Left cardiac atrium (tissue), 4 donors: ENCODE measurements around the gene TMEM151B. TPM values are rescaled to one million over a fixed set of nuclear protein-coding genes. Genes with fewer than 3 reads are reported as not detected.
A peak's percentile ranks its signal among the peaks of the same experiment; 100 is the strongest.

Source experiments
- ATAC-seq, 2 donors: fragments of 200-7000 bp; cut with Tn5 transposase; one replicate each; pipeline ENCODE4 v1.9.1; 2020; ENCODE audit warnings: mild to moderate bottlenecking in 2 of 2, moderate library complexity in 2 of 2
- DNase-seq: peaks from one replicate; pipeline ENCODE4 v3.0.0-alpha.2; 2020
- intact Hi-C, 2 donors: fragments of 100-400 bp; cut with DNase I; formaldehyde crosslinking; loops; one replicate each; pipeline versions ENCODE4 v1.14.1 to v1.15.1; 2022 to 2023
- total RNA-seq, 2 donors: library from RNA; stranded (reverse); fragmentation: NEBNext Ultra II Directional; extraction: Animal tissue kit (Norgen Biotek cat#: 25700); gene quantifications; one replicate each; pipeline ENCODE4 v1.2.1, GENCODE V29; 2021
- donor health status: DM: no; HTN: yes; CAD: no.
- donor health status: DM: no; HTN: yes; CAD: no; lungs with severe emphysema.
- donor health status: DM: yes; HTN: yes; CAD: no.
- donor health status: Dilated cardiomyopathy.

Gene TMEM151B
- total RNA-seq, 2 donors from 2014 or later: 0.05 TPM; not detected in 1

DNA sequence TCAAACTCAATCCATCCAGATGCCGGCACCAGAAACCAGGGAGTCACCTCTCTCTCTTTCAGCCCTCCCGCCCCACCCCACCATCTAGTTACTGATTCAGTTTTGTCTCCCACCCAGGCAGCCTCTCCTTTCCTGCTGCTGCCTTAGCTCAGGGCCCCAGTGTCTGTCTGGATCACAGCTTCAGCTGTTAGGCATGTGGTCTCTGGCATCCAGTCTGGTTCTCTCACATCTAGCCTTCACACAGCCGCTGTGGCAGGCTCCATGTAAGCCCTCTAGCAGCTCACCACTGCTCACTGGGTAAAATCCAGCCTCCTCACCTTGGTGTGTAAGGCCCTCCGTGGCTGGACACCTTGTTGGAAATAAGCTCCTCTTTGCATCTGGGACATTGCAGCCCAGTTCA, 21.6 kb downstream of the TMEM151B start:
- DNase-seq (no peak), ATAC-seq (no peak)
- intact Hi-C loops: no loop called here

DNA sequence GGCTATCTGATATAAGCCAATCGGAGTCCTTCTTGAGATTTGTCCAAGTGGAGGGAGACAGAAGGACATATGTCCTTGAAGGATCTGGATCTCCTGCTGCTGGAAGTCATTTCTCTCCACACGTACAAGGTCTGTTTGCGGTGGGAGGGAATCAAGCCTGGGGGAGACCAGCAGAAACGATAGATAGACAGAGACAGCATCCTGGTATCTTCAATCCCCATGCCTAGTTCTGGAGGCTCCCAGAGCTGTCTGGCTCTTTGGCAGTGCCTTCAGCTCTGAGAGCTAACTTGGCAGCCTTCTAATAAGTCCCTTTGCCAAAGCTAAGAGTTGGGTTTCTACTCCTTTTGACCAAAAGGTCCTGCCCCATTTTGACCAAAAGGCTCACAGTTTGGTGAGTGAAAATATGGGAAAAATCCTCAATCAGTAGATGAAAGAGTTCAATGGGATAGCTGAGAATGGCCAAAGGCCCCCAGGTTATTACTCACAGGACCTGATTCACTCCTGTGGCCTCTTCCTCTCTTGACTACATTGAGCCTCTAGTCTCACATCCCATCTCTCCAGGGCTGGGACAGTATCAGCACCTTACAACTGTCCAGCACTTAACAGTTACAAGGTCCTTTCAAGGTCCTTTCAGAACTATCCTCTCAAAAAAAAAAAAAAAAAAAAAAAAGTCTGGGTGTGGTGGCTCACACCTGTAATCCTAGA, 22.6 kb downstream of the TMEM151B start:
- intact Hi-C loops: no loop called here
- ATAC-seq: no peak

GRCh38 chr6:44294832-44295791, 24.9 kb downstream of the TMEM151B start:
- no peak for ATAC-seq
- DNase-seq: no peak
- intact Hi-C loops: no loop called here

More for the DNA sequence above, 22.6 kb downstream of the TMEM151B start:
- no peak for DNase-seq

DNA sequence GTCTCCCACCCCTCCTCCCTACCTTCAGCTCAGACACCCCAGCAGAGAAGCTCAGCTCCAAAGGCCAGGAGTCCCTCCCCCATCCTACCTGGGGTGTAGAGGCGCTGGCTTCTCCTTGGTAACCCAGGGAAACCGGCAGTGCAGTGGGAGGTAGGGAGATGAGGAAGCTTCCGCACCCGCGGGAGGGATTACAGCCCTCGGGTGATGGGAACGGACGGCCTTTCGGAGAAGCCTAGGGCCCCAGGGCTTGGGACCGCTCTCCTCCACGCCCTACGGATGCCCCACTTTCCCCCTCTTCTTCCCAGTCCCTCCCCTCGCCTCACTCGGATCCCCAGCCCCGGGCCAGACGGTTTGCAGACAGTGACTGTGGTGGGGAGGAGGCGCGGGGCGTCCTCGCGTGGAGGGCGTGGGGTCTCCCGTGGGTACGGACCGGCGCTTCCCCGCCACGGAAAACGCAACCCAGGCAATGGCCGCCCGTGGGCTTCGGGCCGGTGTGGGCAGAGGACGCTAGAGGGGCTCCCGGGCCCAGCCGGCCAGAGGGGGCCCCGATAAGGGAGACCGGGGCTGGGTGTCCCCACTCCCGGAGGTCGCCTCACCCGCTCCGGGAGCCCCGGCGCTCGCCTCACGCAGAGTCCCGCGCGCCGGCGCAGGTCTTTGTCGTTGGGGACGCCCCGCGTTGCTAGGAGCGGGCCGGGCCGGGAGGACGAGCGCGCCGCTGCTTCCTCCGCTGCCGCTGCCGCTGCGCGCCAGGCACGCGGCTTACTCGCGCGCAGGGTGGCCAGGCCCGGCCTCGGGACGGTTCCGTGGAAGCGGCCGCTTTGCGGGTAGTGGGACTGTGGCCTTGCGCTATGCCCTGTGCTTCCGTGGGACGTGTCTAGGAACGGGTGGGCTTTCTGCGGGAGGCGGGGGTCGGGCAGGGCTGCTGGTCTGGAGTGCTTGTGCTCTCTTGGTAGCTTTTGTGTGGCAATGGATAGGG, 27.1 kb downstream of the TMEM151B start:
- DNase-seq (peak; percentile 51), ATAC-seq (peak; percentile 80 to 82)
- intact Hi-C loops: no loop called here

- ATAC-seq: peak in 1 of 2 donors; percentile 5
- intact Hi-C loops: no loop called here
- DNase-seq: no peak
Measured at GRCh38 chr6:44298055-44298803, 28.0 kb downstream of the TMEM151B start.

DNA sequence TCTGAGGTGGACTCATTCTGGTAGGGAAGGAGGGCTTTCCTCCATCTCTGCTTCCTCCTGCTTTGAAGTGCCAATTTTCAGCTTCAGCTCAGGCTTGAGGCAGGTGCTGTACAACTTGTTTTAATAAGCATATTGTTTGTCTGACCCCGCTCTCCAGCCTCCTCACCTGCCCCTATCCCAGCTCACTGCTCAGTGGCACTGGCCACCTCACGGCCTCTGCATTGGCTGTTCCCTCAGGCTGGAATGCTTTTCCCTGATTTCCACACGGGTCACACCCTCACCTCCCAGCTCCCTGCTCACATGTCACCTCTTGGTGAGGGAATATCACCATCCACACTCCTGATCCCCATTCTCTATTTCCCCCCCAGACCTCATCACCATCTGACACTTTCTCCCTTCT, 28.6 kb downstream of the TMEM151B start:
- no peak for ATAC-seq
- DNase-seq: no peak
- intact Hi-C loops: no loop called here

- ATAC-seq (no peak), DNase-seq (no peak)
- intact Hi-C loops: no loop called here
Measured at GRCh38 chr6:44300292-44300823, 30.1 kb downstream of the TMEM151B start.

DNA sequence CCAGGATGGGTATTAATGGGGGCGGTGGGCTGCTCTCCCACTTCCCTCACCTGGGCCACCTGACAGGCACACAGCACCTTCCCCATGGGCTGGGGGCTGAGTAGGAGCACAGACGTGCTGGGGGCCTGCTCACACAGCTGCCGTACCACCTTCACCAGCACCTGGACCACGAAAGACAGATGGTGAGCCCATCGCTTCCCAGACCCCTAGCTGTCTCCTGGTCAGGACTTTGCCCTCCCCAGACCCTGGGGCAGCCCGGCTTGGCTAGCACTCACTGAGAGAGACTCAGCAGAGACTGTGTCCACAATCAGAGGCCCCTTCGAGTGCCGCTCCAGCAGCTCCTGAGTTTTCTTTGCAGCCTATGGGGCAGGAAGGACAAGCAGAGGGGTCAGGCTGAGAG, 30.9 kb downstream of the TMEM151B start:
- no peak for ATAC-seq
- intact Hi-C loops: no loop called here
- no peak for DNase-seq

GRCh38 chr6:44301782-44302564, 31.7 kb downstream of the TMEM151B start:
- intact Hi-C loops: no loop called here
- DNase-seq (no peak), ATAC-seq (no peak)

GRCh38 chr6:44302856-44303255, 32.6 kb downstream of the TMEM151B start:
- intact Hi-C loops: no loop called here
- no peak for DNase-seq
- ATAC-seq: no peak

GRCh38 chr6:44303842-44304241, 33.6 kb downstream of the TMEM151B start:
- intact Hi-C loops: no loop called here
- DNase-seq (no peak), ATAC-seq (no peak)

GRCh38 chr6:44304282-44305199, 34.3 kb downstream of the TMEM151B start:
- intact Hi-C loops: no loop called here
- ATAC-seq: peak in 1 of 2 donors; percentile 10
- peak; percentile 33 for DNase-seq

GRCh38 chr6:44305200-44305725, 35.0 kb downstream of the TMEM151B start:
- intact Hi-C loops: no loop called here
- DNase-seq (no peak), ATAC-seq (no peak)

DNA sequence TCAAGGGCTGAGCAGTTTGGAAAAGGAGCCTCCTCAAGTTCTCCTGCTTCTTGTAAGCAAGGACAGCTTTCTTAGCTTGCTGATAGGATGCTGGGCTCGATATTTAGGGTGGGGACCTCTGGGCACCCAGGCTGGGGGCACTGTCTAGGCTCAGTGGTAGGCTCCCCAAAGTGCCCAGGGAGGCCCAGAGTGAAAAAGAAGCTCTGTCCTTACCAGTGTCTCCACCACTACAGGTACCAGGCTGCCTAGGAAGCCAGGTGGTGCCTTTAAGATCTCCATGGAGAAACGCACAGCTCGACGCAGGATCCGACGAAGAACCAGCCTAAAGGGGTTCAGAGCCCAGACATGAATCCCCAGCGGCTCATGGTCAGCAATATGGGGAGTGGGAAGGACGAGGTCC, 36.5 kb downstream of the TMEM151B start:
- intact Hi-C loops: no loop called here
- no peak for DNase-seq
- ATAC-seq: no peak

DNA sequence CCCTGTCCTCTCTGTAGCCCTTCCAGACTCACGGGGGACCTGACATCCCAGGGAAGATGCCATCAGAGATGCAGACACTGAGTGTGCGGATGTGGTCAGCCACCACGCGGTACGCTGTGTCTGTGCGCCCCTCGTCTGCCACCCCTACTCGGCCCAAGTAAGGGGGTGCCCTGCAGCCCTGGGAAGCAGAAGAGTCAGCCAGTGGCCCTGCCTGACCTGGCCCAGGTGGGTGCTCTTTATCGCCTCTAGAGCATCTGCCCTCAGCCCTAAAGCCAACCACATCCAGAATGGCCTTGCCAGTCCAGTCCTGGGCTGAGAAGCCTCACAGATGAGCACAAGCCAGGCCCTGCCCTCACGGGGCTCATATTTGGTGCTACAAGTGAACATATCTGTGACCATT, 37.0 kb downstream of the TMEM151B start:
- intact Hi-C loops: no loop called here
- ATAC-seq: no peak
- no peak for DNase-seq

DNA sequence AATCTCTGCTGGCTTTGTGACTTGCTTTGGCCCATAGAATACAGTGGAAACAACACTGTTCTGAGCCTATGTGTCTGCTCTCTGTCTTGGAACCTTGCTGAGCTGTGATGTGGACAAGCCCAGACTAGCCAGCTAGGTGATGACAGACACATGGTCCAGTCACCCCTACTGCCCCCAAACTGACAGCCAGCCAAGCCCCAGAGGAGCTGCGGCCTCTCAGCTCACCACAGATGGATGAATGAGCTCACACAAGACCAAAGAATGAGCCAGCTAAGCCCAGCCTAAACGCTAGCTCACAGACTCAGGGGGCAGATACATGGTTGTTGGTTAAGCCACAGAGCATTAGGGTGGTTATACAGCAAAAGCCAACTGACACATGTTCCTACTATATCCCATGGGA, 38.8 kb downstream of the TMEM151B start:
- ATAC-seq: peak in 1 of 2 donors; percentile 54
- intact Hi-C loops: no loop called here
- no peak for DNase-seq
